CD4-positive, CD25-positive, alpha-beta regulatory T cell (primary cell): ENCODE data around the gene DNAH5. TPM values are rescaled to one million over a fixed set of nuclear protein-coding genes. Genes with fewer than 3 reads are reported as not detected.

Source experiments
- ATAC-seq, 2 donors: fragments of 150-1000 bp; cut with Tn5 transposase; one replicate each; pipeline ENCODE4 v1.10.0; 2021; ENCODE audit warnings: low read depth in 2 of 2, moderate number of reproducible peaks in 2 of 2, moderate library complexity in 1 of 2
- DNase-seq, 3 donors: peaks; one replicate each; pipeline versions ENCODE4 v3.0.0 to v3.0.0-alpha.2; 2012 to 2022; ENCODE audit warnings: mixed read lengths in 1 of 3
- H3K27ac ChIP-seq: one replicate; pipeline ENCODE4 v1.7.0; 2013; ENCODE audit warnings: mild to moderate bottlenecking, low read length; ENCODE audit not compliant: insufficient read depth, poor library complexity, severe bottlenecking
- H3K27me3 ChIP-seq: one replicate; pipeline ENCODE4 v1.7.0; 2013; ENCODE audit warnings: low read length; ENCODE audit not compliant: control insufficient read depth, insufficient read depth
- H3K36me3 ChIP-seq: one replicate; pipeline ENCODE4 v1.7.0; 2013; ENCODE audit warnings: mild to moderate bottlenecking, low read length, moderate library complexity; ENCODE audit not compliant: control insufficient read depth, insufficient read depth
- H3K4me1 ChIP-seq: 2 replicates; pipeline ENCODE4 v1.7.0; 2013; ENCODE audit warnings: mild to moderate bottlenecking, low read length; ENCODE audit not compliant: insufficient read depth, control insufficient read depth, poor library complexity, severe bottlenecking
- H3K4me3 ChIP-seq: one replicate; pipeline ENCODE4 v1.7.0; 2013; ENCODE audit warnings: low read depth, mild to moderate bottlenecking, low read length, moderate library complexity
- H3K9me3 ChIP-seq, 2 experiments: 1 replicate in 1 of 2; 2 replicates in 1 of 2; pipeline ENCODE4 v1.7.0; 2013; ENCODE audit warnings: low read length in 2 of 2, mild to moderate bottlenecking in 1 of 2, moderate library complexity in 1 of 2; ENCODE audit not compliant: control insufficient read depth in 2 of 2
- H3K27ac Mint-ChIP-seq, 3 donors: one replicate each; pipeline ENCODE4 v1.8.0; 2020 to 2022; ENCODE audit warnings: mild to moderate bottlenecking in 3 of 3, mixed read lengths in 3 of 3, moderate library complexity in 2 of 3
- H3K27me3 Mint-ChIP-seq: one replicate; pipeline ENCODE4 v1.8.0; 2022; ENCODE audit warnings: mild to moderate bottlenecking, mixed read lengths
- H3K36me3 Mint-ChIP-seq: one replicate; pipeline ENCODE4 v1.8.0; 2020; ENCODE audit warnings: mixed read lengths
- H3K4me1 Mint-ChIP-seq, 4 donors: one replicate each; pipeline ENCODE4 v1.8.0; 2020 to 2022; ENCODE audit warnings: mixed read lengths in 4 of 4, mild to moderate bottlenecking in 1 of 4
- H3K4me3 Mint-ChIP-seq, 4 donors: one replicate each; pipeline ENCODE4 v1.8.0; 2020 to 2022; ENCODE audit warnings: mild to moderate bottlenecking in 4 of 4, mixed read lengths in 4 of 4, moderate library complexity in 3 of 4
- H3K9me3 Mint-ChIP-seq, 7 donors: one replicate each; pipeline ENCODE4 v1.8.0; 2020 to 2022; ENCODE audit warnings: mixed read lengths in 7 of 7, mild to moderate bottlenecking in 3 of 7, moderate library complexity in 2 of 7
- polyA plus RNA-seq, 4 donors: library from polyadenylated mRNA; unstranded; fragments of 300-500 nt; fragmentation: Illumina TruSeq; gene quantifications; one replicate each; pipeline ENCODE4 v1.2.3, GENCODE V29; 2021
- total RNA-seq: library from RNA; stranded (reverse); gene quantifications from one replicate; pipeline ENCODE4 v1.2.3, GENCODE V29; 2022

DNAH5 gene
- total and polyA plus RNA-seq, 5 donors from 2014 or later: not detected

DNA sequence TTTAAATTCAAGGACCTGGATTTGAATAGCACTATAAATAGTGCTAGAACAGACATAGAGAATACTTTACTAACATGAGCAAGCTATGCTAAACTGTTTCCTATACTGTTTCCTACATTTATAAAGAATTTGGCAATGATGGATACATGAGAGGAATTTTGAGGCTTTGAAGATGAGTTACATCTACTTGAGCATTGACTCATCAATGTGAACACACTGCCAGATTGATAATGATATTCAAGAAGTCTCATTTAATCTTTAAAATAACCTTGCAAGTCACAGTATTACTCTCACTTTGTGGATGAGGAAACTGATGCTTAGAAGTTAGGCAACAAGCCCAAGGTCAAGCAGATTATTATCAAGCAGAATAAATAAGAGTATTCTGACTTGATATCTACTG lies 281.9 kb downstream of the DNAH5 start:
- H3K9me3 Mint-ChIP-seq: peaks cover 3 to 23% (median 7%) of the 10 kb centered on the region in 7 donors
- Histone ChIP-seq H3K27ac (no peak overlapping the region), H3K4me1 (no peaks in the 10 kb centered on the region), H3K36me3 (no peaks in the 10 kb centered on the region), H3K4me3 (no peak overlapping the region), H3K27me3 (no peaks in the 10 kb centered on the region), H3K9me3 (peaks cover 0 to 5% of the 10 kb centered on the region in 2 experiments)
- no peak for DNase-seq
- H3K27ac Mint-ChIP-seq: no peak overlapping the region
- H3K36me3 Mint-ChIP-seq: no peaks in the 10 kb centered on the region
- H3K4me1 Mint-ChIP-seq: no peaks in the 10 kb centered on the region
- no peaks in the 10 kb centered on the region for H3K27me3 Mint-ChIP-seq
- no peak overlapping the region for H3K4me3 Mint-ChIP-seq
- ATAC-seq: no peak

- H3K9me3 ChIP-seq: peaks cover 0 to 5% of the 10 kb centered on the region in 2 experiments
- Mint-ChIP-seq H3K9me3 (peaks cover 0 to 26% (median 7%) of the 10 kb centered on the region in 7 donors), H3K4me3 (no peak overlapping the region), H3K4me1 (no peaks in the 10 kb centered on the region), H3K36me3 (no peaks in the 10 kb centered on the region), H3K27ac (no peak overlapping the region), H3K27me3 (no peaks in the 10 kb centered on the region)
- H3K4me3 ChIP-seq: no peak overlapping the region
- H3K27me3 ChIP-seq: no peaks in the 10 kb centered on the region
- no peaks in the 10 kb centered on the region for H3K4me1 ChIP-seq
- DNase-seq: no peak
- H3K36me3 ChIP-seq: no peaks in the 10 kb centered on the region
- H3K27ac ChIP-seq: no peak overlapping the region
- ATAC-seq: no peak
These were observed 283.2 kb downstream of the DNAH5 start for GRCh38 chr5:13661272-13661671.

- Histone ChIP-seq H3K4me1 (no peaks in the 10 kb centered on the region), H3K27me3 (no peaks in the 10 kb centered on the region), H3K9me3 (peaks cover 0 to 5% of the 10 kb centered on the region in 2 experiments), H3K27ac (no peak overlapping the region), H3K36me3 (no peaks in the 10 kb centered on the region), H3K4me3 (no peak overlapping the region)
- H3K4me1 Mint-ChIP-seq: no peaks in the 10 kb centered on the region
- H3K36me3 Mint-ChIP-seq: no peaks in the 10 kb centered on the region
- DNase-seq (no peak), ATAC-seq (no peak)
- no peaks in the 10 kb centered on the region for H3K27me3 Mint-ChIP-seq
- H3K4me3 Mint-ChIP-seq: no peak overlapping the region
- H3K27ac Mint-ChIP-seq: no peak overlapping the region
- peaks cover 0 to 20% (median 6%) of the 10 kb centered on the region in 7 donors for H3K9me3 Mint-ChIP-seq
These were observed 284.4 kb downstream of the DNAH5 start for GRCh38 chr5:13660072-13660471.

GRCh38 chr5:13659391-13659790 lies 285.1 kb downstream of the DNAH5 start:
- H3K27ac ChIP-seq: no peak overlapping the region
- Mint-ChIP-seq H3K27me3 (no peaks in the 10 kb centered on the region), H3K36me3 (no peaks in the 10 kb centered on the region), H3K4me1 (no peaks in the 10 kb centered on the region), H3K4me3 (no peak overlapping the region), H3K27ac (no peak overlapping the region), H3K9me3 (peaks cover under 1 to 26% (median 6%) of the 10 kb centered on the region in 7 donors)
- H3K9me3 ChIP-seq: peaks cover under 1 to 5% of the 10 kb centered on the region in 2 experiments
- no peaks in the 10 kb centered on the region for H3K4me1 ChIP-seq
- no peak for ATAC-seq
- DNase-seq: no peak
- no peaks in the 10 kb centered on the region for H3K27me3 ChIP-seq
- H3K4me3 ChIP-seq: no peak overlapping the region
- H3K36me3 ChIP-seq: no peaks in the 10 kb centered on the region

DNA sequence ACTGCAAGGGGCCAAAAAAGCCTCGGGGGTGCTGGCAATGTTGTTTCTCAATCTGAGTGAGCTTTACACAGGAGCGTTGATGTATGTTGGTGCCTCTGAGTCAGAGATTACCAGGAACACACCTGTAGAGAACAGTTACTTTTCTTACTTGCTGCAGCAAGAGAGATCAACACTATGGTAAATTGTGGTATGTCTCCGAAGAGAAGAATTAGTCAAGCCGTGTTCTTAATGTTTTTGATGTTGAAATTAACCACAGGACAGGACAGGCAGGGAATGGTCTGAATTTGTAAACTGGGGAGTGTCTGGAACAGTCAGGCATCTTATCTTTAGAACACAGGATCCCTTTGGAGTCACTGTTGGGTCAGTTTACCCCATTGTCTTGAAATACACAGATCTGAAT lies 285.7 kb downstream of the DNAH5 start:
- no peaks in the 10 kb centered on the region for H3K4me1 ChIP-seq
- no peaks in the 10 kb centered on the region for H3K27me3 ChIP-seq
- Mint-ChIP-seq H3K4me3 (no peak overlapping the region), H3K27ac (no peak overlapping the region), H3K27me3 (no peaks in the 10 kb centered on the region), H3K9me3 (peaks cover 0 to 26% (median 6%) of the 10 kb centered on the region in 7 donors), H3K36me3 (no peaks in the 10 kb centered on the region), H3K4me1 (no peaks in the 10 kb centered on the region)
- H3K36me3 ChIP-seq: no peaks in the 10 kb centered on the region
- DNase-seq (no peak), ATAC-seq (no peak)
- no peak overlapping the region for H3K27ac ChIP-seq
- H3K9me3 ChIP-seq: peaks cover 2 to 9% of the 10 kb centered on the region in 2 experiments
- no peak overlapping the region for H3K4me3 ChIP-seq

DNA sequence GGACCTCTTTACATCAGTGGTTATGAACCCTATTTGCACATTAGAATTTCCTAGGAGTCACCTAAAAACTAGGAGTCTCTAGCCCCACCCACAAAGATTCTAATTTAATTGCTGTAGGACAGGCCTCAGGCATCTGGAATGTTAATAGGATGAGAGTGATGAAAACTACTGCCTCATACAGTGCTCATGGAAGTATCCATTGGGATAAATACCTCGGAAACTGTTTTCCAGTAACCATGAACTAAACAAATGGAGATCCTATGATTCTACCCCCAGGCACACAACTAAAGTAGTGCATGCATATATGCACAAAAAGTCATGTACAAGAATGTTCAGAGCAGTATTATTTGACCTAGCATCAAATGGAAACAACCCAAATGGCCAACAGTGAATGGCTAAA lies 286.3 kb downstream of the DNAH5 start:
- Histone ChIP-seq H3K4me3 (no peak overlapping the region), H3K36me3 (no peaks in the 10 kb centered on the region), H3K27ac (no peak overlapping the region), H3K9me3 (peaks cover 2 to 10% of the 10 kb centered on the region in 2 experiments), H3K27me3 (no peaks in the 10 kb centered on the region), H3K4me1 (no peaks in the 10 kb centered on the region)
- no peaks in the 10 kb centered on the region for H3K36me3 Mint-ChIP-seq
- H3K27ac Mint-ChIP-seq: no peak overlapping the region
- no peaks in the 10 kb centered on the region for H3K4me1 Mint-ChIP-seq
- peaks cover 0 to 26% (median 6%) of the 10 kb centered on the region in 7 donors for H3K9me3 Mint-ChIP-seq
- no peak for ATAC-seq
- H3K27me3 Mint-ChIP-seq: no peaks in the 10 kb centered on the region
- no peak for DNase-seq
- H3K4me3 Mint-ChIP-seq: no peak overlapping the region

GRCh38 chr5:13653709-13654108 lies 290.8 kb downstream of the DNAH5 start:
- H3K27ac Mint-ChIP-seq: no peak overlapping the region
- no peaks in the 10 kb centered on the region for H3K4me1 ChIP-seq
- no peak overlapping the region for H3K4me3 Mint-ChIP-seq
- no peaks in the 10 kb centered on the region for H3K36me3 Mint-ChIP-seq
- peaks cover 2 to 10% of the 10 kb centered on the region in 2 experiments for H3K9me3 ChIP-seq
- H3K36me3 ChIP-seq: no peaks in the 10 kb centered on the region
- H3K27ac ChIP-seq: no peak overlapping the region
- DNase-seq: no peak
- no peak for ATAC-seq
- no peaks in the 10 kb centered on the region for H3K27me3 ChIP-seq
- no peak overlapping the region for H3K4me3 ChIP-seq
- no peaks in the 10 kb centered on the region for H3K27me3 Mint-ChIP-seq
- H3K4me1 Mint-ChIP-seq: no peaks in the 10 kb centered on the region
- H3K9me3 Mint-ChIP-seq: peaks cover 0 to 31% (median 10%) of the 10 kb centered on the region in 7 donors

DNA sequence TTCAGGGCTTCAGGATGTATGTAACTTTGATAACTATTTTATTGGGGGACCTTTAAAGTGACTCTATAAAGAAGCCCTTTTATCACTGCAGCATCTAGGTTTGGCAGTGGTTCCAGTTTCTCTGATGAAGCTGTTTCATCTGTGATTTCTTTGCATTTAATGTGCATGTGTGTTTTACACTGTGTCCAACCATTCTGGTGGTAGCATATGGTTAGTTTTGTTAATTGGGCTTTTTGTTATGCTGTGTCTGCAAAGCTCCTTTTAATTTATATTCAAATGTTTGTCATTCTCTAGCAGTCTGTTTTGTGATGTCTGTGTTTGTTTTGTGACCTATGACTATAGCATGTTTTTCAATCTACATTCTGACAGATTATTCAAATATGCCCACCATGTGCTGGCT lies 294.8 kb downstream of the DNAH5 start:
- DNase-seq (no peak), ATAC-seq (no peak)
- Histone ChIP-seq H3K4me1 (no peaks in the 10 kb centered on the region), H3K4me3 (no peak overlapping the region), H3K27me3 (no peaks in the 10 kb centered on the region), H3K36me3 (no peaks in the 10 kb centered on the region), H3K9me3 (peaks cover 2 to 5% of the 10 kb centered on the region in 2 experiments), H3K27ac (no peak overlapping the region)
- H3K4me3 Mint-ChIP-seq: no peak overlapping the region
- no peaks in the 10 kb centered on the region for H3K36me3 Mint-ChIP-seq
- peaks cover 0 to 23% (median 9%) of the 10 kb centered on the region in 7 donors for H3K9me3 Mint-ChIP-seq
- no peaks in the 10 kb centered on the region for H3K27me3 Mint-ChIP-seq
- no peak overlapping the region for H3K27ac Mint-ChIP-seq
- no peaks in the 10 kb centered on the region for H3K4me1 Mint-ChIP-seq
